ENCODE results near the gene SYTL1. TPM values are rescaled to one million over a fixed set of nuclear protein-coding genes. Genes with fewer than 3 reads are reported as not detected.
A peak's percentile ranks its signal among the peaks of the same experiment; 100 is the strongest.

SYTL1 gene
- total and polyA plus RNA-seq, 9 of the 15 experiments (the other 6 are each of a cell fraction or from before 2014, with no cell fraction given), result 0.04 to 9.3 (median 1.7) TPM

GRCh38 chr1:27346991-27347624, 5.3 kb downstream of the SYTL1 start (continued):
- TF ChIP-seq ATF3 (IDR thresholded peaks at IDR 0.05) (peak; percentile 66), ATF3 (CRISPR knock-in tag; conservative IDR thresholded peaks at IDR 0.05) (no peak), TAF1 (IDR thresholded peaks at IDR 0.05; ENCODE audit: control insufficient read depth, extremely low read depth, insufficient read depth, low read length, severe bottlenecking) (no peak), JUN (IDR thresholded peaks at IDR 0.05; ENCODE audit: borderline replicate concordance, low read depth, low read length) (0 out of 2 replicates have a peak, but pooled peaks have one; percentile 19), JUN (CRISPR knock-in tag; IDR thresholded peaks at IDR 0.05; ENCODE audit: borderline replicate concordance) (no peak), DPF2 (IDR thresholded peaks at IDR 0.05) (0 out of 2 replicates have a peak, but pooled peaks have one; percentile 36), DACH1 (IDR thresholded peaks at IDR 0.05; ENCODE audit: partially characterized antibody) (peak; percentile 62), ZBTB33 (CRISPR knock-in tag; IDR thresholded peaks at IDR 0.05) (peak; percentile 87), ZNF644 (tag; IDR thresholded peaks at IDR 0.05; ENCODE audit: low read depth) (no peak), ZNF436 (CRISPR knock-in tag; IDR thresholded peaks at IDR 0.05) (peak; percentile 86), POLR2G (IDR thresholded peaks at IDR 0.05; ENCODE audit: low read depth, low read length) (0 out of 2 replicates have a peak, but pooled peaks have one; percentile 31), FOXA3 (CRISPR knock-in tag; conservative IDR thresholded peaks at IDR 0.05 in 1 of 2, IDR thresholded peaks at IDR 0.05 in 1 of 2) (no peak), CEBPG (CRISPR knock-in tag; IDR thresholded peaks at IDR 0.05) (no peak), CEBPG (tag; conservative IDR thresholded peaks at IDR 0.05 in 1 of 2, IDR thresholded peaks at IDR 0.05 in 1 of 2) (no peak), TAF9B (IDR thresholded peaks at IDR 0.05; ENCODE audit: partially characterized antibody) (no peak), HDAC1 (IDR thresholded peaks at IDR 0.05) (0 out of 4 replicates have a peak, but pooled peaks of 1 of the 2 experiments have one; percentile 7), FOSL1 (tag; conservative IDR thresholded peaks at IDR 0.05) (peak; percentile 44; the same call in 1 of the 2 replicates), XRCC4 (IDR thresholded peaks at IDR 0.05; ENCODE audit: extremely low read depth, insufficient read depth, insufficient read length) (no peak), JUND (IDR thresholded peaks at IDR 0.05; ENCODE audit: borderline replicate concordance, low read depth, low read length) (peak; percentile 59), JUND (tag; IDR thresholded peaks at IDR 0.05; ENCODE audit: borderline replicate concordance, low read depth, low read length) (no peak), TARDBP (IDR thresholded peaks at IDR 0.05) (no peak), TBP (optimal IDR thresholded peaks at IDR 0.05; ENCODE audit: low read depth, low read length) (no peak), HDAC2 (IDR thresholded peaks at IDR 0.05) (peak; percentile 41; the same call in 1 of the 2 replicates), RCOR1 (IDR thresholded peaks at IDR 0.05; ENCODE audit: borderline replicate concordance in 1 of 2, low read depth in 2 of 2, low read length in 2 of 2) (0 out of 4 replicates have a peak, but pooled peaks of 1 of the 2 experiments have one; percentile 30), E2F6 (IDR thresholded peaks at IDR 0.05; ENCODE audit: borderline replicate concordance in 1 of 2, extremely low read depth in 1 of 2, insufficient read depth in 1 of 2, insufficient read length in 1 of 2, low read depth in 1 of 2, low read length in 1 of 2, poor library complexity in 1 of 2, severe bottlenecking in 1 of 2) (peak in 1 of 2 experiments; percentile 46)

Measured in K562 (cell line).